DND-41 (cell line): ENCODE results near the gene IAPP.
"Not testable (repeated sequence)": the region's sequence is repeated elsewhere in the genome, so short reads cannot be mapped to it uniquely, and the experiment has no call there.

ENCODE experiments used
- ATAC-seq: fragments of 200-7000 bp; cut with Tn5 transposase; 3 replicates; pipeline ENCODE4 v1.9.1; 2021; ENCODE audit warnings: low read depth; ENCODE audit not compliant: insufficient read depth
- DNase-seq: peaks from one replicate; pipeline ENCODE4 v3.0.0-alpha.2; 2020
- H2AFZ ChIP-seq: 2 replicates; pipeline ENCODE4 v1.6.0; 2012; ENCODE audit warnings: low read depth, low read length
- H3K27ac ChIP-seq: 2 replicates; pipeline ENCODE4 v1.5.1; 2012; ENCODE audit warnings: low read length, inconsistent platforms
- H3K27me3 ChIP-seq: fragments of 200-600 bp; sonication (generic); 2 replicates; pipeline ENCODE4 v1.6.0; 2012; ENCODE audit warnings: low read length, mild to moderate bottlenecking, inconsistent platforms; ENCODE audit not compliant: insufficient read depth, poor library complexity
- H3K36me3 ChIP-seq: 2 replicates; pipeline ENCODE4 v1.5.1; 2012; ENCODE audit warnings: low read length, inconsistent platforms; ENCODE audit not compliant: insufficient read depth
- H3K4me1 ChIP-seq: 2 replicates; pipeline ENCODE4 v1.5.1; 2012; ENCODE audit warnings: mild to moderate bottlenecking, low read length; ENCODE audit not compliant: insufficient read depth
- H3K4me2 ChIP-seq: 2 replicates; pipeline ENCODE4 v1.6.0; 2012; ENCODE audit warnings: mild to moderate bottlenecking, moderate library complexity, low read length, inconsistent platforms; ENCODE audit not compliant: insufficient read depth
- H3K4me3 ChIP-seq, 2 experiments: fragments of 200-600 bp in 1 of 2; shearing (Covaris generic) in 1 of 2; 2 replicates each; pipeline ENCODE4 v1.5.1; 2012 to 2016; ENCODE audit warnings: inconsistent platforms in 2 of 2, low read length in 2 of 2, mild to moderate bottlenecking in 2 of 2, low read depth in 1 of 2, moderate library complexity in 1 of 2
- H3K79me2 ChIP-seq: 2 replicates; pipeline ENCODE4 v1.6.0; 2012; ENCODE audit warnings: low read length, inconsistent platforms; ENCODE audit not compliant: insufficient read depth
- H3K9ac ChIP-seq: 2 replicates; pipeline ENCODE4 v1.6.0; 2012; ENCODE audit warnings: low read depth, mild to moderate bottlenecking, inconsistent platforms, low read length, moderate library complexity
- H3K9me3 ChIP-seq: 2 replicates; pipeline ENCODE4 v1.5.1; 2012; ENCODE audit warnings: low read length, moderate library complexity, mild to moderate bottlenecking, inconsistent platforms; ENCODE audit not compliant: insufficient read depth, severe bottlenecking
- H4K20me1 ChIP-seq: 2 replicates; pipeline ENCODE4 v1.6.0; 2012; ENCODE audit warnings: low read length; ENCODE audit not compliant: insufficient read depth
- CTCF ChIP-seq: IDR thresholded peaks from 2 replicates; pipeline ENCODE4 v1.5.1; 2012; ENCODE audit warnings: borderline replicate concordance, low read length, moderate library complexity, mild to moderate bottlenecking; ENCODE audit not compliant: poor library complexity, severe bottlenecking; ENCODE audit errors: extremely low read depth
- EZH2 ChIP-seq: IDR thresholded peaks from 3 replicates; pipeline ENCODE4 v1.6.1; 2012; ENCODE audit warnings: borderline replicate concordance, low read depth, mild to moderate bottlenecking, moderate library complexity, low read length, inconsistent platforms; ENCODE audit not compliant: severe bottlenecking

IAPP gene

GRCh38 chr12:21370845-21371449 is 1.8 kb upstream of the IAPP start:
- no peak overlapping the region for H3K9ac ChIP-seq
- H3K4me2 ChIP-seq = no peak overlapping the region
- H4K20me1 ChIP-seq = no peaks in the 10 kb centered on the region
- no peak overlapping the region for H2AFZ ChIP-seq
- no peaks in the 10 kb centered on the region for H3K4me1 ChIP-seq
- no peak overlapping the region for H3K4me3 ChIP-seq
- DNase-seq (no peak), ATAC-seq (no peak)
- H3K36me3 ChIP-seq = no peaks in the 10 kb centered on the region
- no peaks in the 10 kb centered on the region for H3K79me2 ChIP-seq
- no peaks in the 10 kb centered on the region for H3K9me3 ChIP-seq
- no peak overlapping the region for H3K27ac ChIP-seq
- TF ChIP-seq EZH2 = no peak
- TF ChIP-seq CTCF = no peak
- H3K27me3 ChIP-seq = no peaks in the 10 kb centered on the region

- Histone ChIP-seq H4K20me1 (no peaks in the 10 kb centered on the region), H3K27me3 (no peaks in the 10 kb centered on the region)
Measured at GRCh38 chr12:21379218-21379617, 6.5 kb downstream of the IAPP start.

GRCh38 chr12:21381320-21381719 is 8.6 kb downstream of the IAPP start:
- not testable (repeated sequence) for ATAC-seq, H2AFZ ChIP-seq, H3K4me2 ChIP-seq, H3K27ac ChIP-seq, H3K4me1 ChIP-seq, H3K79me2 ChIP-seq, H4K20me1 ChIP-seq, H3K36me3 ChIP-seq, H3K9ac ChIP-seq, H3K9me3 ChIP-seq, H3K27me3 ChIP-seq, DNase-seq, H3K4me3 ChIP-seq

More at GRCh38 chr12:21379218-21379617, 6.5 kb downstream of the IAPP start:
- H3K36me3 ChIP-seq = no peaks in the 10 kb centered on the region
- H3K9ac ChIP-seq = no peak overlapping the region
- H2AFZ ChIP-seq = no peak overlapping the region
- no peak overlapping the region for H3K27ac ChIP-seq
- ATAC-seq = no peak
- H3K4me2 ChIP-seq = no peak overlapping the region
- H3K79me2 ChIP-seq = no peaks in the 10 kb centered on the region
- TF ChIP-seq CTCF (no peak), EZH2 (no peak)
- H3K4me3 ChIP-seq = no peak overlapping the region
- no peaks in the 10 kb centered on the region for H3K9me3 ChIP-seq
- no peaks in the 10 kb centered on the region for H3K4me1 ChIP-seq
- no peak for DNase-seq

- TF ChIP-seq CTCF (no peak), EZH2 (no peak)
- no peaks in the 10 kb centered on the region for H3K4me1 ChIP-seq
- no peak overlapping the region for H3K27ac ChIP-seq
- no peak overlapping the region for H3K9ac ChIP-seq
- H3K36me3 ChIP-seq = no peaks in the 10 kb centered on the region
- no peaks in the 10 kb centered on the region for H3K79me2 ChIP-seq
- H3K4me3 ChIP-seq = no peak overlapping the region
- H4K20me1 ChIP-seq = no peaks in the 10 kb centered on the region
- DNase-seq (no peak), ATAC-seq (no peak)
- H2AFZ ChIP-seq = no peak overlapping the region
- H3K4me2 ChIP-seq = no peak overlapping the region
- no peaks in the 10 kb centered on the region for H3K27me3 ChIP-seq
- H3K9me3 ChIP-seq = no peaks in the 10 kb centered on the region
Measured at GRCh38 chr12:21384261-21384660, 11.6 kb downstream of the IAPP start.
